Smooth muscle cell (in vitro differentiated cells): ENCODE data around the gene ZFAND5. TPM values are rescaled to one million over a fixed set of nuclear protein-coding genes. Genes with fewer than 3 reads are reported as not detected.

Experiments
- DNase-seq: peaks from one replicate; lab custom pipeline; 2025; ENCODE audit not compliant: unreplicated experiment; lab: John Stamatoyannopoulos, UW
- H2AFZ ChIP-seq: fragments of 200-600 bp; sonication (generic); 2 replicates; pipeline ENCODE4 v1.6.0; 2016; ENCODE audit warnings: antibody characterized with exemption, low read depth, mild to moderate bottlenecking
- H3F3A ChIP-seq: fragments of 200-600 bp; sonication (generic); 2 replicates; pipeline ENCODE4 v1.6.0; 2017; ENCODE audit warnings: antibody characterized with exemption, low read depth
- H3K27ac ChIP-seq: fragments of 200-600 bp; sonication (generic); 2 replicates; pipeline ENCODE4 v1.5.1; 2016; ENCODE audit warnings: low read depth, mild to moderate bottlenecking
- H3K27me3 ChIP-seq: fragments of 200-600 bp; sonication (generic); 2 replicates; pipeline ENCODE4 v1.6.1; 2016; ENCODE audit warnings: low read depth, mild to moderate bottlenecking
- H3K36me3 ChIP-seq: fragments of 200-600 bp; sonication (generic); 2 replicates; pipeline ENCODE4 v1.5.1; 2016; ENCODE audit warnings: low read depth
- H3K4me1 ChIP-seq: fragments of 200-600 bp; sonication (generic); 2 replicates; pipeline ENCODE4 v1.5.1; 2016; ENCODE audit warnings: low read depth
- H3K4me2 ChIP-seq: fragments of 200-600 bp; sonication (generic); 2 replicates; pipeline ENCODE4 v1.6.0; 2016; ENCODE audit warnings: mild to moderate bottlenecking
- H3K4me3 ChIP-seq: fragments of 200-600 bp; sonication (generic); 2 replicates; pipeline ENCODE4 v1.5.1; 2016; ENCODE audit warnings: mild to moderate bottlenecking
- H3K79me2 ChIP-seq: fragments of 200-600 bp; sonication (generic); 2 replicates; pipeline ENCODE4 v1.6.0; 2016; ENCODE audit warnings: low read depth, mild to moderate bottlenecking
- H3K9ac ChIP-seq: fragments of 200-600 bp; sonication (generic); 2 replicates; pipeline ENCODE4 v1.6.0; 2016; ENCODE audit warnings: low read depth
- H3K9me3 ChIP-seq: fragments of 200-600 bp; sonication (generic); replicated peaks from 2 replicates; pipeline ENCODE4 v1.5.1; 2016; ENCODE audit warnings: low read depth
- H4K20me1 ChIP-seq: fragments of 200-600 bp; sonication (generic); 2 replicates; pipeline ENCODE4 v1.6.0; 2016; ENCODE audit warnings: low read depth
- CTCF ChIP-seq: fragments of 200-600 bp; sonication (generic); IDR thresholded peaks from 2 replicates; pipeline ENCODE4 v1.5.1; 2017; ENCODE audit warnings: borderline replicate concordance, mild to moderate bottlenecking, antibody characterized with exemption; ENCODE audit not compliant: insufficient read depth, poor library complexity, severe bottlenecking
- WGBS: methylation state at CpG from one replicate; pipeline ENCODE4 v1.1.7; 2016; ENCODE audit warnings: low lambda C conversion rate; 5-methylcytosine and 5-hydroxymethylcytosine counted together
- polyA plus RNA-seq: library from polyadenylated mRNA; unstranded; fragments of >200 nt; fragmentation: Nextera tagmentation; extraction: Ambion mirVana; gene quantifications from 2 replicates; pipeline ENCODE4 v1.2.1, GENCODE V29; 2016
- total RNA-seq: library from RNA; depleted of rRNA; stranded (reverse); fragments of >200 nt; gene quantifications from 2 replicates; pipeline ENCODE4 v1.2.3, GENCODE V29; 2014

The ZFAND5 gene
- total and polyA plus RNA-seq, 2 experiments from 2014 or later: 163 to 244 TPM

- H3K79me2 ChIP-seq: no peaks in the 10 kb centered on the region
- no peak for DNase-seq
- H3F3A ChIP-seq: no peaks in the 10 kb centered on the region
- no peaks in the 10 kb centered on the region for H4K20me1 ChIP-seq
- H3K36me3 ChIP-seq: no peaks in the 10 kb centered on the region
- no peak overlapping the region for H3K9ac ChIP-seq
- H2AFZ ChIP-seq: no peak overlapping the region
- no peak overlapping the region for H3K27ac ChIP-seq
- no peak overlapping the region for H3K4me3 ChIP-seq
- TF ChIP-seq CTCF: no peak
- WGBS: 94% methylated on average over 3 of the region's 3 CpGs
- no peaks in the 10 kb centered on the region for H3K27me3 ChIP-seq
- H3K4me1 ChIP-seq: no peaks in the 10 kb centered on the region
- no peak overlapping the region for H3K4me2 ChIP-seq
- H3K9me3 ChIP-seq: no peaks in the 10 kb centered on the region
Measured at GRCh38 chr9:72333197-72333596, 31.8 kb downstream of the ZFAND5 start.

DNA sequence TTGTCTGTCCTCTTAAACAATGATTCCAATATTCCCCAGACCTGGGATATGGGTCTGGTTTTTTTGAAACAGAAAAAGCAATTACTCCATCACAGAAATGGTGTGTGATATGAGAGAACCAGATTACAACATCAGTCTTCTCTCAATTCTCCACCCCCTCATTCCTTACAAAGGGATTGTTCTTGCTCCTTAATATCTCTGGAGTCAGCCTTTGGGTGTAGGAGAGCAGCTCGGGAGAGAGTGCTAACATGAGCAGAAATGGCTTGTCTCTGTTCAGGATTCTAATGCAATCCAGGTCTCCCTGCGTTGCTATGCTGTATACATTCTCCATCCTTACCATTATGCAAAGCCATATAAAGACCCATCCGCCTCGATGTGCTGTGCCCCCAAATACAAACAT, 32.7 kb downstream of the ZFAND5 start:
- no peak overlapping the region for H3K27ac ChIP-seq
- H3K36me3 ChIP-seq: no peaks in the 10 kb centered on the region
- no peaks in the 10 kb centered on the region for H3K9me3 ChIP-seq
- no peaks in the 10 kb centered on the region for H3F3A ChIP-seq
- TF ChIP-seq CTCF: no peak
- no peaks in the 10 kb centered on the region for H4K20me1 ChIP-seq
- H3K9ac ChIP-seq: no peak overlapping the region
- DNase-seq: no peak
- H3K4me1 ChIP-seq: no peaks in the 10 kb centered on the region
- no peaks in the 10 kb centered on the region for H3K27me3 ChIP-seq
- H2AFZ ChIP-seq: no peak overlapping the region
- H3K4me3 ChIP-seq: no peak overlapping the region
- no peaks in the 10 kb centered on the region for H3K79me2 ChIP-seq
- no peak overlapping the region for H3K4me2 ChIP-seq
- 92% methylated on average over 4 of the region's 4 CpGs for WGBS

- no peak for TF ChIP-seq CTCF
- Histone ChIP-seq H3K27me3 (no peaks in the 10 kb centered on the region), H3K9ac (no peak overlapping the region), H3K4me1 (no peaks in the 10 kb centered on the region), H3F3A (no peaks in the 10 kb centered on the region), H3K79me2 (no peaks in the 10 kb centered on the region), H3K4me2 (no peak overlapping the region), H3K27ac (no peak overlapping the region), H3K9me3 (no peaks in the 10 kb centered on the region), H3K4me3 (no peak overlapping the region), H3K36me3 (no peaks in the 10 kb centered on the region), H4K20me1 (no peaks in the 10 kb centered on the region), H2AFZ (no peak overlapping the region)
- DNase-seq: no peak
- 96% methylated on average over 10 of the region's 10 CpGs for WGBS
Measured at GRCh38 chr9:72327631-72328030, 37.4 kb downstream of the ZFAND5 start.

DNA sequence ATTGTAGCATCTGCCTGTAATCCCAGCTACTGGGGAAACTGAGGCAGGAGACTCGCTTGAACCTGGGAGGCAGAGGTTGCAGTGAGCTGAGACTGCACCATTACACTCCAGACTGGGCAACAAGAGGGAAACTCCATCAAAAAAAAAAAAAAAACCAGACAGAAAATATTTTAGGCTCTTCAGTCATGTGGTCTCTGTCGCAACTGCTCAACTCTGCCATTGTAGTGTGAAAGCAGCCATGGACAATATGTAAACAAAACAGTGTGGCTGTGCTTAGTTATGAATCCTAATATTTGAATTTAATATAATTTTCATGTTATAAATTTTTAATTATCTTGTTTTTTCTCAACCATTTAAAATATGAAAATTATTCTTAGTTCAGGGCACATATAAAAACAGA, 38.4 kb downstream of the ZFAND5 start:
- 91% methylated on average over 2 of the region's 2 CpGs for WGBS
- no peak overlapping the region for H2AFZ ChIP-seq
- no peaks in the 10 kb centered on the region for H4K20me1 ChIP-seq
- H3K27me3 ChIP-seq: no peaks in the 10 kb centered on the region
- DNase-seq: no peak
- no peak overlapping the region for H3K27ac ChIP-seq
- no peaks in the 10 kb centered on the region for H3F3A ChIP-seq
- no peaks in the 10 kb centered on the region for H3K79me2 ChIP-seq
- TF ChIP-seq CTCF: no peak
- H3K4me2 ChIP-seq: no peak overlapping the region
- no peaks in the 10 kb centered on the region for H3K9me3 ChIP-seq
- H3K9ac ChIP-seq: no peak overlapping the region
- no peaks in the 10 kb centered on the region for H3K36me3 ChIP-seq
- H3K4me3 ChIP-seq: no peak overlapping the region
- no peaks in the 10 kb centered on the region for H3K4me1 ChIP-seq
